ENCODE measurements around the gene ZBED2. TPM values are rescaled to one million over a fixed set of nuclear protein-coding genes. Genes with fewer than 3 reads are reported as not detected.

Gene ZBED2
- total and polyA plus RNA-seq, 2 of the 13 experiments (the other 11 are each of a cell fraction or from before 2014, with no cell fraction given): 0.04 TPM; not detected in 1

Other genes starting within 250 kb of the ZBED2 start
- gene CD96, start 53.1 kb downstream of the ZBED2 start, total RNA-seq (2016; rRNA removed; fragmentation: Illumina TruSeq; extraction: Trizol): not detected in 2 replicates
- gene CD96, start 53.1 kb downstream of the ZBED2 start, polyA plus RNA-seq (2011; rRNA removed): 0.01 TPM in 1 of 2 replicates, not detected in the other
- 23.5 and 29.1 TPM in 2 replicates for gene PLCXD2, start 79.3 kb upstream of the ZBED2 start, total RNA-seq (2016; rRNA removed; fragmentation: Illumina TruSeq; extraction: Trizol)
- gene PLCXD2, start 79.3 kb upstream of the ZBED2 start, polyA plus RNA-seq (2011; rRNA removed): 4.7 and 4.8 TPM in 2 replicates